Memory B cell (primary cell): ENCODE data around the gene DYNC1LI1.
A peak's percentile ranks its signal among the peaks of the same experiment; 100 is the strongest.
"Not testable (repeated sequence)": the region's sequence is repeated elsewhere in the genome, so short reads cannot be mapped to it uniquely, and the experiment has no call there.

Experiments
- ATAC-seq: fragments of 150-1000 bp; cut with Tn5 transposase; 2 replicates; pipeline ENCODE4 v1.10.0; 2021; ENCODE audit warnings: low read depth, mild to moderate bottlenecking, moderate library complexity
- DNase-seq, 2 donors: peaks; one replicate each; pipeline ENCODE4 v3.0.0; 2022; ENCODE audit warnings: low spot score in 2 of 2
- H3K27ac Mint-ChIP-seq: one replicate; pipeline ENCODE4 v1.8.0; 2022; ENCODE audit warnings: mild to moderate bottlenecking, moderate library complexity, mixed read lengths
- H3K27me3 Mint-ChIP-seq: one replicate; pipeline ENCODE4 v1.8.0; 2022; ENCODE audit warnings: mixed read lengths
- H3K36me3 Mint-ChIP-seq: one replicate; pipeline ENCODE4 v1.8.0; 2022; ENCODE audit warnings: mild to moderate bottlenecking, mixed read lengths
- H3K4me1 Mint-ChIP-seq: one replicate; pipeline ENCODE4 v1.8.0; 2022; ENCODE audit warnings: mixed read lengths
- H3K4me3 Mint-ChIP-seq: one replicate; pipeline ENCODE4 v1.8.0; 2022; ENCODE audit warnings: mild to moderate bottlenecking, moderate library complexity, mixed read lengths
- H3K9me3 Mint-ChIP-seq: one replicate; pipeline ENCODE4 v1.8.0; 2022; ENCODE audit warnings: mixed read lengths

DYNC1LI1 gene

DNA sequence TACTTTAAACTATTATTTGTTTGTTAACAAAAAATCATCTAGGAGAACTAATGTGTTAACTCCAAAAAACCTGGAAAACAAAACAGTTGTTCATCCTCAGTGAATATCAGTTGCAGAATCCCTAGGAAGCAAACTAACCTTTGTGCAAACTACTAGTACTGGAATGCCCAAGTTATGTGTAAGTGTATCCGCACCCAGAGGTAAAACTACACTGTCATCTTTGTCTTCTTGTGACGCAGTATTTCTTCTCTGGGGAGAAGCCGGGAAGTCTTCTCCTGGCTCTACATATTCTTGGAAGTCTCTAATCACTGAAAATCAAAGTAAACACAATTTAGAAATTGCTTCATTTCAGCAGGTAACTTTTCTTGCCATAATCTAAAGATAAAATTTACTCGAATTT lies 29.8 kb downstream of the DYNC1LI1 start:
- Mint-ChIP-seq H3K4me1 (no peaks in the 10 kb centered on the region), H3K36me3 (peaks cover 12% of the 10 kb centered on the region), H3K27me3 (no peaks in the 10 kb centered on the region), H3K27ac (no peak overlapping the region), H3K9me3 (no peaks in the 10 kb centered on the region), H3K4me3 (no peak overlapping the region)
- DNase-seq (no peak), ATAC-seq (no peak)

DNA sequence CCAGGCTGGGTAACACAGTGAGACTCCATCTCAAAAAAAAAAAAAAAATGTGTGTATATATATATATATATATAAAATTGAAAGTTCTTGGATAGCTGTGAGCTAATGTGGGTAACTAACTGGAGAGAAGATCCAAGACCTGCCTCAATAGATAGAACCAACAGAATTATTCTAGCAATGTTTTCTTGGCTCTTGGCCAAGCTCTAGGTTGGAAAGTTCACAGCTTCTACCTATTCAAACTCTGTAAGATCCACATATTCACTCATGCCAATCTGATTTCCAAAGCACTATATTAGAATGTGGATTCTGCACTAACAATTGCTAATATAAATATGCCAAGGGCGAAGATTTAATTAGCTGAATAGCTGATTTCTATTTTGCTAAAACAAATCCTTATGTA lies 38.2 kb downstream of the DYNC1LI1 start:
- DNase-seq (no peak), ATAC-seq (no peak)
- H3K36me3 Mint-ChIP-seq = peaks cover 25% of the 10 kb centered on the region
- no peak overlapping the region for H3K4me3 Mint-ChIP-seq
- no peaks in the 10 kb centered on the region for H3K27me3 Mint-ChIP-seq
- H3K27ac Mint-ChIP-seq = no peak overlapping the region
- peaks cover 4% of the 10 kb centered on the region for H3K4me1 Mint-ChIP-seq
- no peaks in the 10 kb centered on the region for H3K9me3 Mint-ChIP-seq

DNA sequence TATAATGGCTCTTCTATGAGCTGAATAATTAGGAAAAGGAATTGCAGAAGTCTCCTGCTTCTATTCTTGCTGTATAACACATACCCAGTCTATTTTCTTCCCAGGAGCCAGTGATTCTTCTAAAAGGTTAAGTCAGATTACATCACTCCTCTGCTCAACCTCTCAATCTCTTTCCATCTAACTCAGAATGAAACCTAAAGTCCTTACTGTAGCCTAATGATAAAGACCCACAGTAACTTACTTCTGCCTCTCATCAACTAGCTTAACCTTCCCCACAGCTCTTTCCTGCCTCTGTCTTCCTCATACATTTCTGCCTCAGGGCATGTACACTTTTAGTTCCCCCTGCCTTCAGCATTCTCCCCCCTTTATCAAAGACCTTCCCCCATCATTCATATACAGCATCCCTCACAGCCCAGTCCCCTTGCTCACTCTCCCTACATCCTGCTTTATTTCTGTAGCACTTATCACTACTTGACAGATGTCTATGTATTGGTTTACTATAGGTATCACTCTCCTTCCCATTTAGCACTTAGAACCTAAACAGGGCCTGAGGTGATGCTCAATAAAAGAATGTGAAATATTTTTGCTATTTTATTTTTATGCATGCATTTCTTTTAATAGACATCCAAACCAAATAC lies 39.5 kb downstream of the DYNC1LI1 start:
- Mint-ChIP-seq H3K36me3 (peaks cover 26% of the 10 kb centered on the region), H3K27me3 (no peaks in the 10 kb centered on the region), H3K27ac (peak overlapping the region; percentile 14), H3K4me3 (no peak overlapping the region), H3K4me1 (peaks cover 4% of the 10 kb centered on the region), H3K9me3 (no peaks in the 10 kb centered on the region)
- DNase-seq = no peak
- ATAC-seq = no peak

DNA sequence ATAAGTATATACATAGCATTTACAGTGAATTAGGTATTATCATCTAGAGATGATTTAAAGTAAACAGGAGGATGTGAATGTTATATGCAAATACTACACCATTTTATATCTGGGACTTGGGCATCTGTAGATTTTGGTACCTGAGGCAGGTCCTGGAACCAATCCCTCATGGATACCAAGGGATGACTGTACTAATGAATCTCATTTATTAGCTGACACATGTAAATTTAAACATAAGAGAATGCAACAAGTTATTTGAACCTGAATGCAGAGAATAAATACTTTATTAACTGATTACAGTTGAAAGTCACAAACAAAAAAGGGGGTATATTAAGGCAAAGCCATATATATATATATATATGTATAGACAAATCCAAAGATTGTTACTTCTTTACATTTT lies 44.9 kb downstream of the DYNC1LI1 start:
- Mint-ChIP-seq H3K27me3 (no peaks in the 10 kb centered on the region), H3K4me3 (no peak overlapping the region), H3K4me1 (no peaks in the 10 kb centered on the region), H3K9me3 (peaks cover 2% of the 10 kb centered on the region), H3K27ac (no peak overlapping the region), H3K36me3 (peaks cover 23% of the 10 kb centered on the region)
- no peak for DNase-seq
- no peak for ATAC-seq

DNA sequence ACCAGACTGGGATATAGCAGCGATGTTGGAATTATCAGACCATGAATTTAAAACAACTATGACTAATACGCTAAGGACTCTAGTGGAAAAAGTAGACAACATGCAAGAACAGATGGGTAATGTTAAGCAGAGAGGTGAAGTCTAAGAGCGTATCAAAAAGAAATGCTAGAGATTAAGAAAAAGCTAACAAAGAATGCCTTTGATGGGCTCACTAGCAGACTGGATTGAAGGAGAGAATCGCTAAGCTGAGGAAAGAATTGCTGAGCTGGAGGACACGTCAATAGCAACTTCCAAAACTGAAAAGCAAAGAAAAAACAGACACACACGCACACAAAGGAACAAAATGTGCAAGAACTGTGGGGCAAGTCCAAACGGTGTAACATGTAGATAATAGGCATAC lies 48.0 kb downstream of the DYNC1LI1 start:
- Mint-ChIP-seq H3K4me1 (peaks cover 2% of the 10 kb centered on the region), H3K9me3 (peaks cover 2% of the 10 kb centered on the region), H3K36me3 (peaks cover 22% of the 10 kb centered on the region), H3K4me3 (no peak overlapping the region), H3K27me3 (no peaks in the 10 kb centered on the region), H3K27ac (peak overlapping the region; percentile 5)
- DNase-seq = no peak
- no peak for ATAC-seq

DNA sequence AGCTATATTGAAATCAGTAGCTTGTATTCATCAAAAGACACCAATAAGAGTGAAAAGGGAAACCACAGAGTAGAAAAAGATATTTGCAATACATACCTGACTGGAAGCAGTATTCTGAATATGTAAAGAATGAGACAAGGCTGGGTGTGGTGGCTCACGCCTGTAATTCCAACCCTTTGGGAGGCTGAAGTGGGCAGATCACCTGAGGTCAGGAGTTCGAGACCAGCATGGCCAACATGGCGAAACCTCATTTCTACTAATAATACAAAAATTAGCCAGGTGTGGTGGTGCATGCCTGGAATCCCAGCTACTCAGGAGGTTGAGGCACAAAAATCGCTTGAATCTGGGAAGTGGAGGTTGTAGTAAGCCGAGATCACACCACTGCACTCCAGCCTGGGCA lies 51.7 kb downstream of the DYNC1LI1 start:
- H3K27ac Mint-ChIP-seq, H3K27me3 Mint-ChIP-seq, H3K4me1 Mint-ChIP-seq, H3K4me3 Mint-ChIP-seq, DNase-seq, H3K9me3 Mint-ChIP-seq, ATAC-seq: not testable (repeated sequence)
- H3K36me3 Mint-ChIP-seq = peaks cover 16% of the 10 kb centered on the region

DNA sequence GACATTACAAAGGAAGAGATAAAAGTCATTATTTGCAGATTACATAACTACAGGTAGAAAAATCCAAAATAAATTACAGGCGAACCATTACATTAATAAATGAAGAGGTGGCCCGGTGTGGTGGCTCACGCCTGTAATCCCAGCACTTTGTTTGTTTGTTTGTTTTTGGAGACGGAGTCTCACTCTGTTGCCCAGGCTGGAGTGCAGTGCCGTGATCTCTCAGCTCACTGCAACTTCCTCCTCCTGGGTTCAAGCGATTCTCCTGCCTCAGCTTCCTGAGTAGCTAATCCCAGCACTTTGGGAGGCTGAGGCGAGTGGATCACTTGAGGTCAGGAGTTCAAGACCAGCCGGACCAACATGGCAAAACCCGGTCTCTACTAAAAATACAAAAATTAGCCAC lies 53.9 kb downstream of the DYNC1LI1 start:
- H3K27ac Mint-ChIP-seq = peak overlapping the region; percentile 100
- ATAC-seq = peak; percentile 36
- H3K9me3 Mint-ChIP-seq, H3K36me3 Mint-ChIP-seq, DNase-seq, H3K27me3 Mint-ChIP-seq, H3K4me1 Mint-ChIP-seq: not testable (repeated sequence)
- H3K4me3 Mint-ChIP-seq = peak overlapping the region; percentile 88

DNA sequence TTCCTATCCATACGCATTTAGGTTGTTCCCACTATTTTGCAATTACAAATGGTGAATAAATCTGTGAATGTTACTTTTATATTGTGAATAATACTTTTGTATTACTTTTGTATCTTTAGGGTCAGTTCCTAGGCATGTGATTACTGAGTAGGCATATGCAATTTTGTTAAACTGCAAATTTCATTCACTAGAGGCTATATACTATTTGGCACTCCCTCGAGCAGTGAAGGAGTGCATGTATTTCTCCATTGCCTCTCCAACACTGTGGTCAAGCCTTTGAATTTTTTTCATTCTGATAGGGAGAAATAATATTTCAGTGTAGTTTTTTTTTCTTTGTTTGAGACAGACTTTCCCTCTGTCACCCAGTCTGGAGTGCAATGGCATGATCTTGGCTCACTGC lies 59.7 kb downstream of the DYNC1LI1 start:
- no peak for DNase-seq
- H3K36me3 Mint-ChIP-seq = no peaks in the 10 kb centered on the region
- no peak for ATAC-seq
- H3K4me3 Mint-ChIP-seq = no peak overlapping the region
- no peaks in the 10 kb centered on the region for H3K9me3 Mint-ChIP-seq
- H3K27ac Mint-ChIP-seq = no peak overlapping the region
- peaks cover 6% of the 10 kb centered on the region for H3K4me1 Mint-ChIP-seq
- no peaks in the 10 kb centered on the region for H3K27me3 Mint-ChIP-seq

DNA sequence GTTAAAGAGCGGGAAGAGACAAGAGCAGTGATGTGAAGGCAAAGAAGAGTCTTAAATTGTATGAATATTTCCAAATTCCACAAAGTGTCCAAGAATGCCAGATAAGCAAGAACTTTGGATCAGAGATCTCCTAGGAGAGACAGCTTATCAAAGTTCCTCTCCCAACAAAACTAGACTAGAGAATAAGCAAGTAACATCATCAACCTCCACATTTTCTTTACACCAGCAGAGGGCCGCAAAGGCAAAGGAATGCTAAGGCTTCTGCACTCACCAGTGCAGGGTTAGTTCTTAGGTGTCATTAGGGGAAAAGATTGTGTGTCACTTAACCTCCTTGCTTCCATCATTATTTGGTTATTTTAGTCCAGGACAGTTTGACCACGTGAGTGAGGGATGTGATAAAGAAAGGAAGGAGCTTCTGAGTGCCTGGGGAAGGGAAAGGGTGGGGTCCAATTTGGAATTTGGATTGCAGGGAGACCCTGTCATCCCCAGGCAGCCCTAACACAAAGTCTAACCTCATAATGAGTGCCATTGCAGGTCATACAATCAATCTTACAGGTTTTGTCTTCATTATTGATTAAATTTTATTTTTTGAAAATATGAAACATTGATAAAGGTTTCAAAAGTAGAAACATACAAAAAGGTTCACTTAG lies 60.5 kb downstream of the DYNC1LI1 start:
- DNase-seq (peak; percentile 57 to 66), ATAC-seq (peak; percentile 99)
- H3K9me3 Mint-ChIP-seq = no peaks in the 10 kb centered on the region
- H3K27ac Mint-ChIP-seq = no peak overlapping the region
- no peaks in the 10 kb centered on the region for H3K27me3 Mint-ChIP-seq
- no peaks in the 10 kb centered on the region for H3K36me3 Mint-ChIP-seq
- H3K4me1 Mint-ChIP-seq = peaks cover 8% of the 10 kb centered on the region
- H3K4me3 Mint-ChIP-seq = no peak overlapping the region

DNA sequence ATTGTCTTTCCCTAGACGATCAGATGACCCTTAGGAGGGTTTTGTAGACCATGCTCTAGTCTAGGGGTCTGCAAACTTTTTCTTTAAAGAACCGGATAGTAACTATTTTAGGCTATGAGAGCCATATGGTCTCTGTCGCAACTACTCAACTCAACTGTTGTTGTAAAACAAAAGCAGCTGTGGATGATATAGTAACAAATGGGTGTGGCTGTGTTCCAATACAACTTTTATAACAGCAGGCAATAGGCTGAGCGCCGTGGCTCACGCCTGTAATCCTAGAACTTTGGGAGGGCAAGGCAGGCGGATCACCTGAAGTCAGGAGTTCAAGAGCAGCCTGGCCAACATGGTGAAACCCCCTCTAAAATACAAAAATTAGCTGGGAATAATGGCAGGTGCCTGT lies 61.9 kb downstream of the DYNC1LI1 start:
- no peak overlapping the region for H3K4me3 Mint-ChIP-seq
- H3K9me3 Mint-ChIP-seq = no peaks in the 10 kb centered on the region
- DNase-seq (no peak), ATAC-seq (no peak)
- no peaks in the 10 kb centered on the region for H3K36me3 Mint-ChIP-seq
- no peaks in the 10 kb centered on the region for H3K27me3 Mint-ChIP-seq
- peaks cover 6% of the 10 kb centered on the region for H3K4me1 Mint-ChIP-seq
- H3K27ac Mint-ChIP-seq = no peak overlapping the region

DNA sequence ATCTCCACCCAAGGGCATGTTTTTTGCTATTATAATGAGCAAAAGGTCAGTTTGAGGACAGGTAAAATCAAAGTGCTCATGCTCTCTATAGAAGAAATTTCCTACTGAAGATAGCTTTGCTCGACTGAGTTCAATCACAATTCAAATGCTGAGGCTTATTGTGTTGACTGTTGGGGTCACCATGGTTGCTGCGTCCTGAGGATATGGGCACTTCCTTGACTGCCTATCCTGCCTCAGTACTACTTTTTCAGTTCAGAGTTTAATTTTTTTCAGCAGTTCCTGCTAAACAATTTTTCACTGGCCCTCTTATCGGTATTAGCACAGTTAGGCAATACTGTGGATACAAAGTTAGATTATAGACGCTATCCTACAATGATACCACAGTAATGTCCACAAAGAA lies 64.2 kb downstream of the DYNC1LI1 start:
- Mint-ChIP-seq H3K9me3 (no peaks in the 10 kb centered on the region), H3K27me3 (no peaks in the 10 kb centered on the region), H3K4me1 (peaks cover 12% of the 10 kb centered on the region), H3K4me3 (no peak overlapping the region), H3K36me3 (no peaks in the 10 kb centered on the region), H3K27ac (no peak overlapping the region)
- ATAC-seq (no peak), DNase-seq (no peak)

DNA sequence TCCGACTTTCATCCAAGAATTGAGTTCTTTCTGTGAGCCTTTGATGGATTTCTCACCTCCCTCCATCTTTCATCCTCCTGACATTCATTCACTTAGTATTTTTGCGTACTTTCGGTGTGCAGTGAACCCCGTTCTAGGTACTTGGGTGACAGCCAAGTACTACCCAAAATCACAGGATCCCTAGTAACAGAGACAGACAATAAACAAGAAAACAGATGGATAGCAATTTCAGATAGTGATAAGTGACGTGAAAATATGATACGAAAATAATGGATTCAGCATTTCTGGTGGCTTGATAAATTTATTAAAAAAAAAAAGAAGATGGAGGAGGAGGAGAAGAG lies 67.7 kb downstream of the DYNC1LI1 start:
- H3K27me3 Mint-ChIP-seq = no peaks in the 10 kb centered on the region
- peak overlapping the region; percentile 91 for H3K4me3 Mint-ChIP-seq
- peak overlapping the region; percentile 94 for H3K27ac Mint-ChIP-seq
- ATAC-seq = peak; percentile 20
- H3K4me1 Mint-ChIP-seq = peaks cover 25% of the 10 kb centered on the region
- H3K9me3 Mint-ChIP-seq = no peaks in the 10 kb centered on the region
- H3K36me3 Mint-ChIP-seq = peaks cover 2% of the 10 kb centered on the region
- no peak for DNase-seq

DNA sequence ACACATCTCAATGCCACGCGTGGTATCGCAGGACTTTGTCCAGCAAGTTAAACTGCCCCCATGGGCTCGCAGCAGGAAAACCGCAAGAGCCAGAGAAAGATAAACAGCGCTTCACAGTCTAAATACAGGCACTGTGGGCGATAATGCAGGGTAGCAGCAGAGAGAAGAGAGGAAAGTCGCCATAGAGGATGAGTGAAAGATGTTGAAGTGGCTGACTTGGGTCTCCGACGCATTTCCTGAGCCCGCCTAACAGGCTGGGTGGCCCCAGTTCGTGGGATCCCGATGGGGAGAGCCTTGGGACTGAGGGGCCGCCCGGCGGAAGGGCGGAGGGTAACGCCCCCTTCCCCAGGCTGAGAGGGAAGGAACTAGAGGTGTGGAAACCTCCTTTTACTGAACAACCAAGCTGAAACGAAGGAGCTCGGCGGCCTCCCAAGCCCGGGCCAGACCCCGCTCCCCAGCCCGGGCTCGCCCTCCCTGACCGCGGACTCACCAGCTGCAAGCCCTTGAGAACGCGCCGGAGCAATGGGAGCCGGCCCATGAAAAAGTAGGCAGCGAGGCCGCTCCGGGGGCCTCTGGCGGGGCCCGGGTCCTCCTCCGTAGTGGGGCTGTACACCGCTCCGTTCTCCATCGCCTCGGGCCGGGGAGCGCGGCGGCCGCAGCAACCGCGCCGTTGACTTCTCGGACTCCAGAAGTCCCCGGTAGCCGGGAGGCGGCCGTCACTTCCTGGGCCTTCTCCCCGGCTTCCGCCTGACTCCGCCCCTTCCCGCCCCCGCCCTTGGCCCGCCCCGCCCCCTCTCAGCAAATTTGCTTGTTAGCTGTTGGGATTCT lies 68.3 kb downstream of the DYNC1LI1 start, which contains the start of gene CMTM6:
Gene CMTM6 (minus strand): TSS at position 735 of the 828 bp plus-strand sequence. CDS start 107 bp downstream, at position 628.
- peaks cover 25% of the 10 kb centered on the region for H3K4me1 Mint-ChIP-seq
- peaks cover 2% of the 10 kb centered on the region for H3K36me3 Mint-ChIP-seq
- H3K27ac Mint-ChIP-seq = peak within 1 kb of the TSS; percentile 94
- no peaks in the 10 kb centered on the region for H3K9me3 Mint-ChIP-seq
- ATAC-seq (peak; percentile 72), DNase-seq (peak; percentile 65 to 68)
- H3K4me3 Mint-ChIP-seq = peak within 1 kb of the TSS; percentile 91
- no peaks in the 10 kb centered on the region for H3K27me3 Mint-ChIP-seq

DNA sequence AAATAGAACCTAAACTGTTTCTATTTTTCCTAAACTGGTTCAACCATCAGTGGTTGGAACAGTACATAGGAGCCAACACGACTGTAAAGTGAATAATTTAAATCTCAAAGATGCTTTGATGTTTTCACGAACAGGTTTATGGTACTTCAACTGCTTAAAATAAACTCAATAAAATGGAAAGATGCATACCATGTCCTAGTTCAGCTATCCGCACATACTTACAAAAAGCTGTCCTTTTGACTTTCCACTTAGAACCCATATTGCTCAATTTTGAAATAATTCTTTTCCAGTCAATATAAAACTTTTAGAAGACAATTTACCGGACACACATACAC lies 68.9 kb downstream of the DYNC1LI1 start:
- Mint-ChIP-seq H3K9me3 (no peaks in the 10 kb centered on the region), H3K4me3 (peak overlapping the region; percentile 91), H3K4me1 (peaks cover 26% of the 10 kb centered on the region), H3K27me3 (no peaks in the 10 kb centered on the region), H3K36me3 (peaks cover 4% of the 10 kb centered on the region), H3K27ac (peak overlapping the region; percentile 94)
- DNase-seq = no peak
- ATAC-seq = no peak
